NCI-H187 treated with DMSO at 0.1 percent for 48 hours (cell line): ENCODE data around the gene MAGEB10.
"Not testable (repeated sequence)": the region's sequence is repeated elsewhere in the genome, so short reads cannot be mapped to it uniquely, and the experiment has no call there.

ENCODE experiments used
- DNase-seq: peaks from one replicate; lab custom pipeline; 2025; lab: John Stamatoyannopoulos, UW

The MAGEB10 gene

DNA sequence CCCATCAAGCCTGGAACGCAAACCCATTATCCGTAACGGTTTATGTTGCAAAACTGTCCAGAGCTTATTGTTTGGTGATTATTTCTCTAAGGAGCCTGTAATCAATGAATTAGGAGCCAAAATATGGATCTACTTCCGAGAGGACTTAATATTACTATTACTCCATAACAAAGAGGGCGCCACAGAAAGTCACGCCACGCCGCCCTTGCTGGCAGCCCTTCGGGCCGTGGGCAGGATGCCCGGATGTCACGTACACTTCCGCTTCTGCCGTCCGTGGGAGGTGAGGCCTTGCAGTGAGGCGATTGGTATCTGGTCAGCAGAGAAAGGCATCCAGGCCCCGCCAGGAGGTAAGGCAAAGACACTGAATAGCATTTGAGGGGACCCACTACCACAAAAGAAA, at the start of gene MAGEB10:
TSS of gene MAGEB10 (plus strand) at position 301 of the 400 bp plus-strand sequence. CDS start 13,317 bp downstream, outside the sequence.
- DNase-seq, result no peak

DNA sequence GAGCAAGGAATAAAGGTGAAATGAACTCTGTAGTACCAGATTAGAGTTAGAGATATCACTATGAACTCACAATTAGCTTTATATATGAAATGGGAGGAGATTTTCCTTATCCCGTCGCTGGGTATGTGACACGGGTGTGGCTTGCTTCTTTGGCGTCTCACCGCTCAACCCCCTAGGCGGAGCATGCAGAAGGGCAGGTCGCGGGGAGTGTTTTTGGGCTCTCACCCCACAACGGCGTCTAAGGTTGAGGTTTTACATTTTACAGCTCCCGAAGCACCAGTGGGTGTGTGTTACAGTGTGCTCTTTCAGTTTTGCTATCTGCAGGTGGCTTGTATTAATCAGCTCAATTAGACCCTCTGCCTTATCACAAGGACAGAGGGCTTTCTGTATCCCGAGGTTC, 42.1 kb upstream of the MAGEB10 start:
- no peak for DNase-seq

GRCh38 chrX:27767387-27767786, 40.4 kb upstream of the MAGEB10 start:
- no peak for DNase-seq

- DNase-seq, result no peak
These were observed 31.8 kb upstream of the MAGEB10 start for GRCh38 chrX:27775984-27776383.

DNA sequence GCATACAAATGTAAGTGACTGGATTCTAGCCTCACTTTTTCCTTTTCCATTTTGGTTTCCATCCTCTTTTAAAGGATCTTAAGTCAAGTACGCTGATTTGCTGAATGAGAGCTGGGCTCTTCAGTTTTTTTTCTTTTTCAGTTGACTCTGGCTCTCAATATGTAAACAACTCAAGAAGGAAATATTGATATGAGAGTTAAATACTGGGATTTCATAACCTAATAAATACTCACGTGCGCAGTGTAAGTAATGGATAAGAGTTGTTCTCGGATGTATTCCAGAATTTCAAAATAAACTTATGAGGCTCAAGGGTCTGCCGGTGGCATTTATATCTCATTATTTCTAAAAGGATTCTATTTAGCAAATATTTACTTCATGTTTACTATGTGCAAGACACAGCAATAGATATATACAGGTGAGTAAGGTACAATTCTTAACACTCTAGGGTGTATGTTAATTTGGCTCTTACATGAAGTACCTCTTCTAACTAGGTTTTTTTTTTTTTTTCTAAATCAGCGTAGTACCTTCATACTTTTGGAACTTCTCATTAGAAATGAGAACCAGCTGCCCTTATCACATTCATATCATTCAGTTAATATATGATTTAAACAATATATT, 11.0 kb upstream of the MAGEB10 start:
- no peak for DNase-seq

- no peak for DNase-seq
These were observed 10.2 kb upstream of the MAGEB10 start for GRCh38 chrX:27797575-27797974.

DNA sequence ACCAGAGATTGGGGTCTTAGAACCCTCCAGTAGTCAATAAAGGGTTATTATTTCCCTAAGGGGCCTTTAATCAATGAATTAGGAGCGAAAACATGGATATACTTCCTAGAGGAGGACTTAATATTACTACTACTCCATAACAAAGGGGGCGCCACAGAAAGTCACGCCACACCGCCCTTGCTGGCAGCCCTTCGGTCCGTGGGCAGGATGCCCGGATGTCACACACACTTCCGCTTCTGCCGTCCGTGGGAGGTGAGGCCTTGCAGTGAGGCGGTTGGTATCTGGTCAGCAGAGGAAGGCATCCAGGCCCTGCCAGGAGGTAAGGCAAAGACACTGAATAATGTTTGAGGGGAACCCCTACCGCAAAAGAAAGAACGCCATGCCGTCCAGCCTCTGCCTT, 436 bp downstream of the MAGEB10 start:
- no peak for DNase-seq

DNA sequence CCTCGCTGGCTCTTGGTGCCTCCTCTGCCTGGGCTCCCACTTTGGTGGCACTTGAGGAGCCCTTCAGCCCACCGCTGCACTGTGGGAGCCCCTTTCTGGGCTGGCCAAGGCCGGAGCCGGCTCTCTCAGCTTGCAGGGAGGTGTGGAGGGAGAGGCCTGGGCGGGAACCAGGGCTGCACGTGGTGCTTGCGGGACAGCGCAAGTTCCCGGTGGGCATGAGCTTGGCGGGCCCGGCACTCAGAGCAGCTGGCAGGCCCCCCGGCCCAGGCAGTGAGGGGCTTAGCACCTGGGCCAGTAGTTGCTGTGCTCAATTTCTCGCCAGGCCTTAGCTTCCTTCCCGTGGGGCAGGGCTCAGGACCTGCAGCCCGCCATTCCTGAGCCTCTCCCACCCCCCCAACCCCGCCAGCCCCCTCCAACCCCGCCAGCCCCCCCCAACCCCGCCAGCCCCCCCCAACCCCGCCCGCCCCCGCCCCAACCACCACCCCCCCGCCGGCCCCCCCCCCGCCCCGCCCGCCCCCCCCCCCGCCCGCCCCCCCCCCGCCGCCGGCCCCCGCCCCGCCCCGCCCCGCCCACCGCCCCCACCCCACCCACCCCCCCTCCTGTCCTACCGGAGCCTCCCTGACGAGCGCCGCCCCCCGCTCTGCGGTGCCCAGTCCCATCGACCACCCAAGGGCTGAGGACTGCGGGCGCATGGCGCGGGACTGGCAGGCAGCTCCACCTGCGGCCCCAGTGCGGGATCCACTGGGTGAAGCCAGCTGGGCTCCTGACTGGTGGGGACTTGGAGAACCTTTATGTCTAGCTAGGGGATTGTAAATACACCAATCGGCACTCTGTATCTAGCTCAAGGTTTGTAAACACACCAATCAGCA, 1.4 kb downstream of the MAGEB10 start:
- DNase-seq, result not testable (repeated sequence)

DNA sequence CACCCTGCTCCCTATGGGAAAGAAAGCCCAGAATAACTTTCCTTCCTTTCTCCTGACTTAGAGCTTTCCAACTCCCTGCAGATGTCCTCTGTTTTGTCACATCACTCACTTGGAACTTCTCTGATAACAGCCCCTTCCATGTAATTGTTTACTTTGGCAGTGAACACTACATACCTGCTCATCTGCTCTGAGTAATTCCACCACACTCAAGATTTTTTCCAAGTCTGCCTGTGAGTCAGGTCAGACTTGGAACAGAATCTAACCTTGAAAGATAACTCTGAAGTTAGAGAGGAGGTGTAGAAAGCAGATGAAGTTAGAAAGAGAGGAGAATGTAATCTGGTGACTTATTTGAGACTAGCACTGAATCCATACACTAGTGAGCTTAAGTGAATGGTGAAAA, 7.4 kb downstream of the MAGEB10 start:
- DNase-seq, result no peak

DNA sequence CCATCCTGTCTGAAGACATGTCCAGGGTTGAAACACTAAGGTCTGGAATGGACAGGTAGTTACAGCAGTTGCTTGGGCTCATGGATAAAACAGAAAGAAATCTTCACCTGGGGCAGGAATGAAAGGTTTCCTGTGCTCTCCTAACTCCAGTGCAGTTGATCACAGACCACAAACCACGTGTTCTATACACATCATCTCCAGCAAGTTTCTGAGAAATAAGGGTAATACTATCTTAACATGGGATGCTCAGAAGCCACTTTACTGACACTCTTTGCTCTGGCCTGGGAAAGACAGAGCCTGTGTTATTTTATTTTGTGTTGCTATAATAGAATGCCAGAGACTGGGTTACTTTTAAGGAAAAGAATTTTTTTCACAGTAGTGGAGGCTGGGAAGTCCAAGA, 16.0 kb downstream of the MAGEB10 start:
- no peak for DNase-seq

GRCh38 chrX:27838185-27838584, 30.4 kb downstream of the MAGEB10 start:
- no peak for DNase-seq

DNA sequence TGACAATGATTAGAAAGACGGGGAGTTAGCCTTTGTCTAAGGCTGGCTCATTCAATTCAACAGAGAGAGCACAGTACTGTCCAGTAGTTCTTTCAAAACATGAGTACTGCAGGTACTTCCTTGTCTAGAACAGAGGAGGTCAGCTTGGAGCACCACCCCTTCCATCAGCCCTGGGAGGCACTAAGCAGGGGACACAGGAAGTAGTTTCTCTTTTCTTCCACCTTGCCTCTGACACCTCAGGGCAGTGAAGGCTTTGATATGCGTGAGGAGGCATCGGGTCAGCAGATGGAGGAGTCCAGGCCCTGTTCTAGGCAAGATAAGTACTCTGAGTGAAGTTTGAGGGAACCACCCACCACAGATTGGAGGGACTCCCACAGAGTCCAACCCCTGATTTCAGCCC, 33.1 kb downstream of the MAGEB10 start:
- DNase-seq, result no peak

- DNase-seq, result no peak
These were observed 35.1 kb downstream of the MAGEB10 start for GRCh38 chrX:27842859-27843258.

- DNase-seq, result no peak
These were observed 52.5 kb downstream of the MAGEB10 start for GRCh38 chrX:27860337-27860736.

GRCh38 chrX:27863809-27864208, 56.0 kb downstream of the MAGEB10 start:
- no peak for DNase-seq
